ENCODE measurements around the gene SH3RF1.

SH3RF1 gene

GRCh38 chr4:169103966-169104412, 166.8 kb downstream of the SH3RF1 start:
- peak; percentile 18 for DNase-seq (ENCODE audit: low read depth)

GRCh38 chr4:169102026-169102425, 168.7 kb downstream of the SH3RF1 start:
- peak; percentile 75 for DNase-seq (ENCODE audit: low read depth)

- no peak for DNase-seq (ENCODE audit: low read depth)
Measured at GRCh38 chr4:169100670-169101101, 170.1 kb downstream of the SH3RF1 start.

- DNase-seq (ENCODE audit: low read depth): peak; percentile 85
Measured at GRCh38 chr4:169099771-169100180, 171.0 kb downstream of the SH3RF1 start.

- peak; percentile 29 for DNase-seq (ENCODE audit: low read depth)
Measured at GRCh38 chr4:169098969-169099690, 171.6 kb downstream of the SH3RF1 start.

- no peak for DNase-seq (ENCODE audit: low read depth)
Measured at GRCh38 chr4:169098532-169098931, 172.2 kb downstream of the SH3RF1 start.

- no peak for DNase-seq (ENCODE audit: low read depth)
Measured at GRCh38 chr4:169098054-169098497, 172.7 kb downstream of the SH3RF1 start.

GRCh38 chr4:169096221-169096620, 174.5 kb downstream of the SH3RF1 start:
- DNase-seq (ENCODE audit: low read depth): no peak

GRCh38 chr4:169094656-169095231, 176.0 kb downstream of the SH3RF1 start:
- DNase-seq (ENCODE audit: low read depth): no peak

- no peak for DNase-seq (ENCODE audit: low read depth)
Measured at GRCh38 chr4:169092889-169093522, 177.8 kb downstream of the SH3RF1 start.

GRCh38 chr4:169090484-169091215, 180.1 kb downstream of the SH3RF1 start:
- DNase-seq (ENCODE audit: low read depth): no peak

- no peak for DNase-seq (ENCODE audit: low read depth)
Measured at GRCh38 chr4:169089004-169089403, 181.8 kb downstream of the SH3RF1 start.

GRCh38 chr4:169084954-169085353, 185.8 kb downstream of the SH3RF1 start:
- DNase-seq (ENCODE audit: low read depth): no peak

- peak; percentile 78 for DNase-seq (ENCODE audit: low read depth)
Measured at GRCh38 chr4:169080981-169081380, 189.8 kb downstream of the SH3RF1 start.

GRCh38 chr4:169079942-169080827, 190.6 kb downstream of the SH3RF1 start:
- peak; percentile 93 for DNase-seq (ENCODE audit: low read depth)

GRCh38 chr4:169074117-169074516, 196.6 kb downstream of the SH3RF1 start:
- DNase-seq (ENCODE audit: low read depth): no peak

- peak; percentile 17 for DNase-seq (ENCODE audit: low read depth)
Measured at GRCh38 chr4:169071747-169072146, 199.0 kb downstream of the SH3RF1 start.

- no peak for DNase-seq (ENCODE audit: low read depth)
Measured at GRCh38 chr4:169070895-169071218, 199.9 kb downstream of the SH3RF1 start.

- DNase-seq (ENCODE audit: low read depth): peak; percentile 76
Measured at GRCh38 chr4:169070071-169070894, 200.5 kb downstream of the SH3RF1 start.

- no peak for DNase-seq (ENCODE audit: low read depth)
Measured at GRCh38 chr4:169068423-169068822, 202.3 kb downstream of the SH3RF1 start.

GRCh38 chr4:169066934-169067333, 203.8 kb downstream of the SH3RF1 start:
- DNase-seq (ENCODE audit: low read depth): no peak

All from fibroblast of gingiva (primary cell).